ENCODE measurements around the gene HDAC11. TPM values are rescaled to one million over a fixed set of nuclear protein-coding genes. Genes with fewer than 3 reads are reported as not detected.

The HDAC11 gene
- total RNA-seq, 1 donor from 2014 or later: 1.5 TPM

- H3K27ac Mint-ChIP-seq: no peak overlapping the region
- H3K9me3 Mint-ChIP-seq: no peaks in the 10 kb centered on the region
- DNase-seq: no peak
- H3K4me1 Mint-ChIP-seq: no peaks in the 10 kb centered on the region
- intact Hi-C loops (cut with micrococcal nuclease): no loop called here
- no peak overlapping the region for H3K4me3 Mint-ChIP-seq
- peaks cover 5% of the 10 kb centered on the region for H3K27me3 Mint-ChIP-seq
- H3K36me3 Mint-ChIP-seq (ENCODE audit: low read depth): no peaks in the 10 kb centered on the region
These were observed 45.0 kb downstream of the HDAC11 start for GRCh38 chr3:13524979-13525669.

GRCh38 chr3:13525827-13526625 lies 45.9 kb downstream of the HDAC11 start:
- intact Hi-C loops (cut with micrococcal nuclease): no loop called here
- Mint-ChIP-seq H3K9me3 (no peaks in the 10 kb centered on the region), H3K27me3 (peaks cover 5% of the 10 kb centered on the region), H3K36me3 (ENCODE audit: low read depth) (no peaks in the 10 kb centered on the region), H3K27ac (no peak overlapping the region), H3K4me3 (no peak overlapping the region), H3K4me1 (no peaks in the 10 kb centered on the region)
- DNase-seq: no peak

- Mint-ChIP-seq H3K4me1 (no peaks in the 10 kb centered on the region), H3K27me3 (peaks cover 5% of the 10 kb centered on the region), H3K36me3 (ENCODE audit: low read depth) (no peaks in the 10 kb centered on the region), H3K4me3 (no peak overlapping the region), H3K9me3 (no peaks in the 10 kb centered on the region), H3K27ac (no peak overlapping the region)
- intact Hi-C loops (cut with micrococcal nuclease): no loop called here
- no peak for DNase-seq
These were observed 46.5 kb downstream of the HDAC11 start for GRCh38 chr3:13526626-13526949.

GRCh38 chr3:13528217-13528867 lies 48.2 kb downstream of the HDAC11 start:
- Mint-ChIP-seq H3K4me1 (no peaks in the 10 kb centered on the region), H3K4me3 (no peak overlapping the region), H3K9me3 (no peaks in the 10 kb centered on the region), H3K36me3 (ENCODE audit: low read depth) (no peaks in the 10 kb centered on the region), H3K27me3 (peaks cover 4% of the 10 kb centered on the region), H3K27ac (no peak overlapping the region)
- intact Hi-C loops (cut with micrococcal nuclease): no loop called here
- no peak for DNase-seq

GRCh38 chr3:13529196-13530112 lies 49.3 kb downstream of the HDAC11 start:
- Mint-ChIP-seq H3K36me3 (ENCODE audit: low read depth) (no peaks in the 10 kb centered on the region), H3K4me3 (no peak overlapping the region), H3K4me1 (no peaks in the 10 kb centered on the region), H3K9me3 (no peaks in the 10 kb centered on the region), H3K27me3 (peaks cover 4% of the 10 kb centered on the region), H3K27ac (no peak overlapping the region)
- DNase-seq: no peak
- intact Hi-C loops (cut with micrococcal nuclease): no loop called here

GRCh38 chr3:13530241-13531009 lies 50.3 kb downstream of the HDAC11 start:
- Mint-ChIP-seq H3K9me3 (no peaks in the 10 kb centered on the region), H3K4me1 (no peaks in the 10 kb centered on the region)
- intact Hi-C loops (cut with micrococcal nuclease): no loop called here

GRCh38 chr3:13532085-13532484 lies 52.0 kb downstream of the HDAC11 start:
- H3K4me3 Mint-ChIP-seq: no peak overlapping the region
- peaks cover under 1% of the 10 kb centered on the region for H3K9me3 Mint-ChIP-seq
- peaks cover 6% of the 10 kb centered on the region for H3K4me1 Mint-ChIP-seq
- no peak for DNase-seq
- intact Hi-C loops (cut with micrococcal nuclease): no loop called here
- no peak overlapping the region for H3K27ac Mint-ChIP-seq
- H3K36me3 Mint-ChIP-seq (ENCODE audit: low read depth): no peaks in the 10 kb centered on the region
- peaks cover 4% of the 10 kb centered on the region for H3K27me3 Mint-ChIP-seq

More at GRCh38 chr3:13530241-13531009, 50.3 kb downstream of the HDAC11 start:
- no peak for DNase-seq
- Mint-ChIP-seq H3K36me3 (ENCODE audit: low read depth) (no peaks in the 10 kb centered on the region), H3K27me3 (peaks cover 4% of the 10 kb centered on the region), H3K4me3 (no peak overlapping the region), H3K27ac (no peak overlapping the region)

- DNase-seq: no peak
- Mint-ChIP-seq H3K27me3 (peaks cover 5% of the 10 kb centered on the region), H3K4me1 (peaks cover 6% of the 10 kb centered on the region), H3K4me3 (no peak overlapping the region), H3K27ac (no peak overlapping the region), H3K36me3 (ENCODE audit: low read depth) (no peaks in the 10 kb centered on the region), H3K9me3 (peaks cover 4% of the 10 kb centered on the region)
- intact Hi-C loops (cut with micrococcal nuclease): no loop called here
These were observed 52.5 kb downstream of the HDAC11 start for GRCh38 chr3:13532631-13533030.

GRCh38 chr3:13533885-13534301 lies 53.8 kb downstream of the HDAC11 start:
- Mint-ChIP-seq H3K4me3 (no peak overlapping the region), H3K27me3 (peaks cover 5% of the 10 kb centered on the region), H3K36me3 (ENCODE audit: low read depth) (no peaks in the 10 kb centered on the region), H3K27ac (no peak overlapping the region), H3K9me3 (peaks cover 4% of the 10 kb centered on the region), H3K4me1 (peaks cover 6% of the 10 kb centered on the region)
- intact Hi-C loops (cut with micrococcal nuclease): no loop called here
- no peak for DNase-seq

GRCh38 chr3:13535526-13535875 lies 55.4 kb downstream of the HDAC11 start:
- H3K4me1 Mint-ChIP-seq: peaks cover 6% of the 10 kb centered on the region
- H3K36me3 Mint-ChIP-seq (ENCODE audit: low read depth): no peaks in the 10 kb centered on the region
- H3K27me3 Mint-ChIP-seq: peaks cover 7% of the 10 kb centered on the region

GRCh38 chr3:13535905-13536304 lies 55.8 kb downstream of the HDAC11 start:
- H3K4me1 Mint-ChIP-seq: peaks cover 6% of the 10 kb centered on the region
- intact Hi-C loops (cut with micrococcal nuclease): no loop called here
- H3K27me3 Mint-ChIP-seq: peaks cover 8% of the 10 kb centered on the region
- peaks cover 4% of the 10 kb centered on the region for H3K9me3 Mint-ChIP-seq
- H3K4me3 Mint-ChIP-seq: no peak overlapping the region
- no peak overlapping the region for H3K27ac Mint-ChIP-seq
- DNase-seq: no peak
- H3K36me3 Mint-ChIP-seq (ENCODE audit: low read depth): no peaks in the 10 kb centered on the region

More at GRCh38 chr3:13535526-13535875, 55.4 kb downstream of the HDAC11 start:
- no peak for DNase-seq
- Mint-ChIP-seq H3K4me3 (no peak overlapping the region), H3K9me3 (peaks cover 4% of the 10 kb centered on the region), H3K27ac (no peak overlapping the region)
- intact Hi-C loops (cut with micrococcal nuclease): no loop called here

GRCh38 chr3:13536432-13536831 lies 56.3 kb downstream of the HDAC11 start:
- DNase-seq: no peak
- Mint-ChIP-seq H3K36me3 (ENCODE audit: low read depth) (no peaks in the 10 kb centered on the region), H3K9me3 (peaks cover 4% of the 10 kb centered on the region), H3K4me1 (peaks cover 6% of the 10 kb centered on the region), H3K27ac (no peak overlapping the region), H3K27me3 (peaks cover 12% of the 10 kb centered on the region), H3K4me3 (no peak overlapping the region)
- intact Hi-C loops (cut with micrococcal nuclease): no loop called here

GRCh38 chr3:13536832-13537231 lies 56.7 kb downstream of the HDAC11 start:
- Mint-ChIP-seq H3K36me3 (ENCODE audit: low read depth) (no peaks in the 10 kb centered on the region), H3K27ac (no peak overlapping the region), H3K27me3 (peaks cover 12% of the 10 kb centered on the region), H3K9me3 (peaks cover 4% of the 10 kb centered on the region), H3K4me1 (peaks cover 6% of the 10 kb centered on the region), H3K4me3 (no peak overlapping the region)
- DNase-seq: no peak
- intact Hi-C loops (cut with micrococcal nuclease): no loop called here
